Measurements from ENCODE around the gene EFNA2.
A peak's percentile ranks its signal among the peaks of the same experiment; 100 is the strongest.

- TF ChIP-seq ARNTL (CRISPR knock-in tag; IDR thresholded peaks at IDR 0.05; ENCODE audit: borderline replicate concordance, low read depth): no peak
- TF ChIP-seq ZFP3 (CRISPR knock-in tag; IDR thresholded peaks at IDR 0.05): peak; percentile 99
- no peak for TF ChIP-seq CREB5 (CRISPR knock-in tag; IDR thresholded peaks at IDR 0.05; ENCODE audit: low read depth)
Measured at GRCh38 chr19:1298235-1298634, 12.6 kb downstream of the EFNA2 start.
